HG02938 (cell line): ENCODE data around the gene GATM.

Experiments
- ATAC-seq: cut with Tn5 transposase; IDR thresholded peaks from one replicate; pipeline ENCODE4 v1.9.1; 2021; ENCODE audit warnings: mild to moderate bottlenecking, moderate library complexity; ENCODE audit not compliant: unreplicated experiment

GATM gene

GRCh38 chr15:45378149-45378912 is at the start of gene GATM:
TSS of gene GATM (minus strand) at chr15:45378544. CDS start at chr15:45378453, 91 bp downstream.
- ATAC-seq = peak; percentile 87

- no peak for ATAC-seq
Measured at GRCh38 chr15:45427085-45427484, 48.7 kb upstream of the GATM start.

DNA sequence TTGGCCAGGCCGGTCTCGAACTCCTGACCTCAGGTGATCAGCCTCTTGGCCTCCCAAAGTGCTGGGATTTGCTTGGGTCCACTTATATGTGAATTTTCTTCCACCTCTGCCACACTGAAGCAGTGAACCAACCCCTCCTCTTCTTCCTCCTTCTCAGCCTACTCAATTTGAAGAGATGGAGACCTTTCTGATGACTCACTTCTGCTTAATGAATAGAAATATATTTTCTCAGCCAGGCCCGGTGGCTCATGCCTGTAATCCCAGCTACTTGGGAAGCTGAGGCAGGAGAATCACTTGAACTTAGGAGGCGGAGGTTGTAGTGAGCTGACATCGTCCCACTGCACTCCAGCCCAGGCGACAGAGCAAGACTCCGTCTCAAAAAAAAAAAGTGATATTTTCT is 46.8 kb upstream of the GATM start:
- no peak for ATAC-seq

- ATAC-seq = no peak
Measured at GRCh38 chr15:45424429-45424828, 46.1 kb upstream of the GATM start.

DNA sequence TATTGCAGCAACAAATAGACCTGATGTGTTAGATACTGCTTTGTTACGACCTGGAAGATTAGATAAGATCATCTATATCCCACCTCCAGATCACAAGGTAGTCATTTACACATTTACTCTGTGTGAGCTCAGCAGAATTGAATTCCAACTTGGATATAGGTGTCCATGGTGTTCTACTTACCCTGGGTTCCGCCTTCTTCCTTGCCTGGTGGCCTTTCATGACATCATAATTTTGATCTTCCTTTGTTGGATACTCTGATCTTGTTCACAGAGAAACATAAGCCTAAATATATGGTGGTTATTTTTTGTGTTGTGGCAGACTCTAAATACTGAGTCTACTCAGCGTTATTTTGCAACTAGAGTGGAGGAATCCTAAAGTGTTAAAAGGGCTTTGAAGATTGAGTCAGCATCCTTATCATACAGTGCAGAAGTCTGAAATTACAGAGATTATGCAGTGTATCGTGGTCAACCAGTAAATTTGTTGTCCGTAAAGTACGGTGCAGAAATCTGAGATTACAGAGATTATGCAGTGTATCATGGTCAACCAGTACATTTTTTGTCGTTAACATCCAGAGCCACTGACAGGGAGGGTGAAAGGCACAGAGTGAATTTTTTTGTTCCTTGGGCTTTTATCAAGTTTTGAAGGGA is 39.1 kb upstream of the GATM start:
- ATAC-seq = no peak

GRCh38 chr15:45414215-45414885 is 36.0 kb upstream of the GATM start:
- ATAC-seq = no peak

DNA sequence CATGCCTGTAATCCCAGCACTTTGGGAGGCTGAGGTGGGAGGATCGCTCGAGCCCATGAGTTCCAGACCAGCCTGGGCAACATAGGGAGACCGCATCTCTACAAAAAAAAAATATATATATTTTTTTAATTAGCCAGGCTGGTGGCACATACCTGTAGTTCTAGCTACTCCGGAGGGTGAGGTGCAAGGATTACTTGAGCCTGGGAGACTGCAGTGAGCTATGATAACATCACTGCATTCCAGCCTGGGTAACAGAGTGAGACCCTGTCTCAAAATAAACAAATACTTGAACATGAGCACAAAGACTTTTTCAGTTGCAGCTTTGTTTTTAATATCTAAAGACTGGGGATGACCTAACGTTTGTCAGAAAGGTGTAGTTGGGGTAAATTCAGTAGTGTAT is 31.3 kb upstream of the GATM start:
- no peak for ATAC-seq

- no peak for ATAC-seq
Measured at GRCh38 chr15:45407786-45408185, 29.4 kb upstream of the GATM start.

GRCh38 chr15:45402955-45403877 is 24.9 kb upstream of the GATM start:
- peak; percentile 26 for ATAC-seq

DNA sequence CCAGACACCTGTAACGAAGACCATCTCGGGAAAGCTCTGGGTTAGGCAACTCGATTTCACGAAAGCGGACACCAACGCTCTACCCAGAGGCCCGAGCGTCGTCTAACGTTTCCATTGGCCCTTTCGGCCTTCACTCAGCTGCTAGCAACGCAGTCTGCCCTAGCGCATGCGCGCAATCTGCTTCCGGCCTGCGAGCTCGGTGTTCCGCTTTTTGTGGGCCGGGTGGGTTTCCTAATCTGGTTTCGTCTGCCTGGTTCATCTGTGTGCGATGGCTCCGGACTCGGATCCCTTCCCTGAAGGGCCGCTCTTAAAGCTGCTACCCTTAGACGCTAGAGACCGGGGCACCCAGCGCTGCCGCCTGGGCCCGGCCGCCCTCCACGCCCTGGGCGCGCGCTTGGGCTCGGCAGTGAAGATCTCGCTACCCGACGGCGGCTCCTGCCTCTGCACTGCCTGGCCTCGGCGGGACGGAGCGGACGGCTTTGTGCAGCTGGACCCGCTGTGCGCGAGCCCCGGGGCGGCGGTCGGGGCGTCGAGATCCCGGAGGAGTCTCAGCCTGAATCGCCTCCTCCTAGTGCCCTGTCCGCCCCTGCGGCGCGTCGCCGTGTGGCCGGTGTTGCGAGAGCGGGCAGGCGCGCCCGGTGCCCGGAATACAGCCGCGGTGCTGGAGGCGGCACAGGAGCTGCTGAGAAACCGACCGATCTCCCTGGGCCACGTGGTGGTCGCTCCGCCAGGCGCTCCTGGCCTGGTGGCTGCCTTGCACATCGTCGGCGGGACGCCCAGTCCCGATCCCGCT is 24.0 kb upstream of the GATM start:
- ATAC-seq = peak; percentile 85

- ATAC-seq = peak; percentile 12
Measured at GRCh38 chr15:45401665-45402161, 23.4 kb upstream of the GATM start.

DNA sequence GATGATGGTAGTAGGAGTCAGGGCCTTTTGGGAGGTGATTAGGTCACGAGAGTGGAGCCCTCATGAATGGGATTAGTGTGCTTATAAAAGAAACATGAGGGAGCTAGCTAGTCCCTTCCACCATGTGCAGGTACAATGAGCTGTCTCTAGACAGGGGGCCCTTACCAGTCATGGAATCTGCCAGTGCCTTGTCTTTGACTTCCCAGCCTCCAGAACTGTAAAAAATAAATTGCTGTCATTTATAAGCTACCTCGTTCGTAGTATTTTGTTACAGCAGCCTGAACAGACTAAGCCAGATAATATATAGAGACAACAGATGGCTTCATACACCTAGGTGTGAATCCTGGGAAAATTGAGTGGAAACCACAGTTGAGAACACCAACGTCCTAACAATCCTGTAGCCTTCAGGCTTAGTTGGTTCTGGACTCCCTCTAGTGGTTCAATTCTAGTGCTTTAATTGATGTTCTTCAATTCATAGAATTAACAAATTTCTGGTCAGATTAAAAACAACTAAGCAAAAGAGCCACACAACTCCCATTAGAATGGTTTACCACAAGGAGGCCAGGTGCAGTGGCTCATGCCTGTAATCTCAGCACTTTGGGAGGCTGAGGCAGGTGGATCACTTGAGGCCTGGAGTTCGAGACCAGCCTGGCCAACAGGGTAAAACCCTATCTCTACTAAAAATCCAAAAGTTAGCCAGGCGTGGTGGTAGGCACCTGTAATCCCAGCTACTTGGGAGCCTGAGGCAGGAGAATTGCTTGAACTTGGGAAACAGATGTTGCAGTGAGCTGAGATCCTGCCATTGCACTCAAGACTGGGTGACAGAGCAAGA is 21.3 kb upstream of the GATM start:
- no peak for ATAC-seq

- no peak for ATAC-seq
Measured at GRCh38 chr15:45397116-45397665, 18.8 kb upstream of the GATM start.

GRCh38 chr15:45395943-45396342 is 17.6 kb upstream of the GATM start:
- ATAC-seq = no peak

DNA sequence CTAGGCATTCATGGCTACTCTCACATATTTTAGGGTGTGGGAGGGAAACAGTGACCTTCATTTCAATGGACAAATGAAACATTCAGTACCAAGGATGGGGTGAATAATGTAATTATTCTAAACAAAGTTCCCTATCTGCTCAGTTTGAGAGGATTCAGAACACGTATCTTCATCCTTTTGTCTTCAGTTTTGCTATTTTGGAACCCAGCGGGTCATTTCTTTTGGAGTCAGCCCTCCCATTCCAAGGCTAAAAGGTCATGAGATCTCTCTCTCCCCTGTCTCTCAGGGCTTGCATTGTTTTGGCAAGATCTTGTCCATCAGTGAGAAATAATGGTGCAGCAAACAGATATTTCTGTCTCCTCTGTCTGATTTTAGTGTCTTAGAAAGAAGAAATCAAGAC is 16.3 kb upstream of the GATM start:
- no peak for ATAC-seq

GRCh38 chr15:45393851-45394250 is 15.5 kb upstream of the GATM start:
- no peak for ATAC-seq

DNA sequence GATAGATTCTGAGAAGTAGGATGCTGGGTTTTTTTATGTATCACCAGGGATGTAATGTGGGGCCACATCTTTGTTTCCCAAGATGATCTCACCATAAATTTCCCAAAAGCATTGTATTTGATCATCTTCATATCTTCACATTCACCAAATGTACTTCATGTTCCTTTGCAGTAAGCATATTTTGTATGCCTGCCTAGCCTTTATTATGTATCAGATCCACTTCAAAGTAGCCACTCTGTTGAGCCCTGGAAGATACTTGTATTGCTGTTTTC is 14.2 kb upstream of the GATM start:
- no peak for ATAC-seq

GRCh38 chr15:45391746-45392583 is 13.6 kb upstream of the GATM start:
- ATAC-seq = peak; percentile 93
